EL (cell line): ENCODE data around the gene MCC.

Source experiments
- DNase-seq: peaks from one replicate; pipeline ENCODE4 v3.0.0-alpha.2; 2016

Gene MCC

DNA sequence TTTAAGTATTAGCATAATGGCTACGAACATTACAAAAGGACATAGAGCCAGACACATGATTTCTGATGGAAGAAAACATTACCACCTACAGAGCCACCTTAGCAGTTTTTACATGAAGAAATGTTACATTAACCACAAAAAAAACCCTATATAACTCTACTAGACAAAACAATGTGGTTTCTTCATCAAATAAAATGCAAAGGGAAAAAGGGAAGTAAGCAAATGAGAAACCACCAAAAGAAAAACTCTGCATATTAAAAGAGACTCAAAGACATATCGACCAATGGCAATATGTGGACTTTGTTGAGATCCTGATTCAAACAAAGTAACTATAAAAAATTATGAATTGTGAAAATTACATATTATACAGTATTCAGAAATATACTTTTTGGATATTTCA is 186.1 kb downstream of the MCC start:
- DNase-seq: no peak

DNA sequence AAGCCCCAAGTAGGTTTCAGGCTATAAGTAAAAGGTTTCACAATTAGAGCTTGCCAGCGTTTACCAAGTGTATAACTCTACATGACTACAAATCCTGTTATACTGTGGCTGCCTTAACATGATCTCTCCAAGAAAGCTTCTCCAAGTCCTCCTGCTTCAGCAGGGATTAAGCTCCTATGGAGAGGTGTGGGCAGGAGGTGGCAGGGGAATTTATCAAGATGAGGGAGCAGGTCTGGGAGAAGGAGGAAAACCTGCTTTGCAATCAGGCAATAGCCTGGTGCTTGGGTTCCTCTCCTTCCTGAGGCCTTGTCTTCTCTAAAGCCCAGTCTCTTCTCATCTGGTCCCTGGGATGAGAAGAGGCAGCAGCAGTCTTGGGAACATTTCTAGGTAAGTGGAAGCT is 188.7 kb downstream of the MCC start:
- DNase-seq: no peak

DNA sequence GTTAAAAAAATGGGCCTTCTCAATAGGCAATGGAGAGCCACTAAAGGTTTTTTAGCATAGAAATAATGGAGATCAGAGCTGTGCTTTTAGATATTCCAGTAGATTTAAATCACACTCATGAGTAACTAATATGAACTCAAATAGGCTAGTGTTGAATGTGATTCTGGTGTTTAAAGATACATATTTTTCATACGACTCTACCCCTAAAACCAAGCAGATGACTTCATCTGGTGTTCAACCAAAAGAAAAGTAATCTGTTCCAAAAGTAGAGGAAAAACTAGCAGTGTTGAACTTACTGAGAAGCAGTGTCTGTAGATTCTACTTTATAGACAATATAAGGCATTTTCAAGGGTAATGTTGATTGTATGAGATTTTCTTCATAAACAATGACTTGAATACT is 191.6 kb downstream of the MCC start:
- no peak for DNase-seq

DNA sequence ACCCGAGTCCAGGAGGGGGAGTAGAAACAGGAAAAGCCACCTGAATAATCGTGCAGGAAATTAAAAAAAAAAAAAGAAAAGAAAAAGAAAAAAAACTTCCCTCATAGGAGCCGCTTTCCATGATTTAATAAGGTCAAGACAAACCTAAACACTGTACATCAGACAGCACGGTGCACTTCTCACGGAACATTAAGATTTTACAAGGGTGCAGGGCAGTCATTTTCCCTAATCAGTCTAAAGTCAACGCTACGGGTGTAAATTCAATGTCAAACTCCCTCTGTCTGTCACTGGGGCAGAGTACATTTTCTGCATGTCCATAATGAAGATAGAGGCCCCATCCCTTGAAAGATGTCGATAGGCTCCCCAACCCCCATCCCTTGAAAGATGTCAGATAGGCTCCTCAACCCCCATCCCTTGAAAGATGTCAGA is 193.1 kb downstream of the MCC start:
- DNase-seq: no peak

DNA sequence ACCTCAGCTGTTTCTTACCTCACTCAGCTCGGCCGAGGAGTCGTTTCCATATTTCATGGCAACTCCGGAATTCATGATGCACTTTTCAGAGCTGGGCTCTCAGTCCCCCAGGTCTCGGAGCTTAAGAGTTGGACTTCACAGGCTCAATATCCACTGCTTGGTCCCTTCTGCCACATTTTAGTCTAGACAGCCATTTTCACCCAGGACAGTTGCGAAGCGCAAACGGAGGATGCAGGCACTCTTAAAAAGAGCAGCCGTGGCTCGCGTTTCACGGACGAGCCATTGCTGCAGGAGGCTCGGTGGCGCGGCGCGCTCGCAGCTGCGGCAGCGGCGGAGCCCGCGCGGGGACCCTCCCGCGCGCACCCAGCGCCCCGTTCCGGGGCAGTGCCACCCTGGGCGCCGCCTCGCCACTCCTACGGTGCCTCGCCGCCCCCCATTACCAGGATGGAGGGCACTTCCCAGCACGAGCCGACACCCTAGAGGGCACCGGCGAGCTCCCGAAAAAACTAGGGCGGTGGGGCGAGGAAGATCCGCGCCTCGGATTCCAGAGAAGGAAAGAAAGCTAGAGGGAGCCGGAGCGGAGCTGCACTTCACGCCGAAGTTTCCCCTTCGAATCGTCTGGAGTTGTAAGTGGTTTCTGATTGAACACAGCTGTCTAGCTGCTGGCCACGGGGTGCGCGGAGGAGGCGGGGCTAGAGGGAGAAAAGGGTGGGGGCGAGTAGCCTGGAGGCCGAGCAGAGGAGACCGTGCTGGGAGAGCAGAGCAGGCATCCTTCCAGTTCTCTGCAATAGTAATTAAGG is 193.7 kb downstream of the MCC start:
- DNase-seq: peak; percentile 82

DNA sequence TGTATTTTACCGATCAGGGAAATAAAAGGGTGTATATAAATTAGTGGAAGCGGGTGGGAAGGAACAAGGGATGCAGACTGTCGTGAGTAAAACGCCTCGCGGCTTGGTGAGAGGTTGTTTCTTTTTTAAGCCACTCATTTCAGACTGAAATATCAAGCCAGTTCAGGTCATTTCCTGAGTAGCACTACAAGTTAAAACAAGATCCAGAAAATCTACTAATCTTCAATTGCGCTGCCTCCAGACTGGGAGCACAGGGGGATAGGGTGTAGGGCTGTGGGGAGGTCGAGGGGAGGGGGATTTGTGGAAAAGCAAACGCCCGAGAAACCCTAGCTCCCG is 194.3 kb downstream of the MCC start:
- DNase-seq: peak; percentile 26

DNA sequence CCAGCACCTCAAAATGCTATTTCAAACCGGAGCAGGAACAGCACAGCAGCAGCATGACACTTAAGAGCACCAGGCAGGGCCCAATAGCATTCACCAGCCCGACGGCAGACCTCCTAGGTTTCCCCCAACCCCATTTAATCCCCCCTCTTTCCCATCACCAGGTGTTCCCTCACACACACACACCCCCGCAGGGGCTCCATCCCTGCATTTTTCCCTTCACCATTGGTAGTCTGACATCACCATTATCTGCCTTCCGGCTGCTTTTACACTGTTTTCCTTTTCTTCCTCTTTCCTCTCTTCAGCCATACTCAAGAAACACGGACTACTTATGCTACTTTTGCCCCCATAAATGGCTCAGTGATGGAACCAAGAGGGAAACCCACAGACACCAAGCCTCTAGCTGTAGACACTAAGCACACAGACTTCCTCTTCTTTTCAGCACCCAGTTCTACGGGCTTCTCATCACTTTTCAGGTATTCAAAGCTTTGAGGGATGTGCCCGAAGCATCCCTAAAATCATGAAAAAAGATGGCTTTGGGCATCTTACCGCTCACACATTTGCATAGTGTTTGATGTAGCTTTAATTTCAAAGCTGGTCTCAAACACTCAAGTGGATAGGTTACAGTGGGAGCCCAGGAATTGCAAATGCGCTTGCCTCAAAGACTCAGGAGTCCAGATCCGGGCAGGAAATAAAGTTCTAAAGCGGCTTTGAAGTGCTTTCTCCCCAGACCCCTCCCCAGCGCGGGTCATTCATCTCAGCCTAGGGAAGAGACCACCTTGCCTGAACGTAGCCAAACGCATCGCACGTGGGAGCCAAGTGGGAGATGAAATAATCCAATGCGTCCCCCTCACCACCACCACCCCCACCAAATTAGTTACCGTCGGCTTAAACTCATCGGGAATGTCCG is 194.9 kb downstream of the MCC start:
- no peak for DNase-seq

DNA sequence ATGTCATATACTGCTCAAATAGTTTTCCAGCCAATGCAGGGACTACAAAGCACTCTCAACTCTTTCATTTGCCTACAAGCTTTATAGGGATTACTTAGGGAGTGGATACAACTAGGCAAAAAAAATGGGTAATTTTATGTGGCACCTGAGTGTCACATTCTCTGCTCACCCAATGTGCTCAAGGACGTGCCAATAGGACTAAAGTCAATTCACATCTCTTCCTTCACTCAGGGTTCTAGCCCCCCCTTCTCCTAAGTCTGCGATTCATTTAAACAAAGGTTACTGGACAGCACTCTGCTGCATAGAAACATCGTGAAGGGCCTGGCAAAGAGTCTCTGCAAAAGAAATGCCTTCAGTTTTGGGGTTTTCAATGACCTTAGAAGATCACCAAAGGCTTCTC is 195.8 kb downstream of the MCC start:
- DNase-seq: no peak

DNA sequence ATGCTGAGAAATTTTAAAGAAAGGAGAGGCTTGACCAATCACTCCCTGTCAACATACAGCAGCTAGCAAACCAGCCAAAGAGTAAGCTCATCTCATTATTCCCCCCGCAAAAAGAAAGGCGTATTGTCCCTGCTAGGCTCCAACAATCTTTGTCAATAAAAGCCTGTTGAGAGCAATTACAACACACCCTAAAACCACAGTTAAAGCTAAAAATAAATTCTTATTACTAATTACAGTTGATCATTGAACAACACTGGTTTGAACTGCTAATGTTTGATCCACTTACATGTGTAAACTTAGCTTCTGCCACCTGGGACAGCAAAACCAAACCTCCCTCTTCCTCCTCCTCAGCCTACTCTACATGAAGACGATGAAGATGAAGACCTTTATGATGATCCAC is 204.7 kb downstream of the MCC start:
- DNase-seq: no peak

DNA sequence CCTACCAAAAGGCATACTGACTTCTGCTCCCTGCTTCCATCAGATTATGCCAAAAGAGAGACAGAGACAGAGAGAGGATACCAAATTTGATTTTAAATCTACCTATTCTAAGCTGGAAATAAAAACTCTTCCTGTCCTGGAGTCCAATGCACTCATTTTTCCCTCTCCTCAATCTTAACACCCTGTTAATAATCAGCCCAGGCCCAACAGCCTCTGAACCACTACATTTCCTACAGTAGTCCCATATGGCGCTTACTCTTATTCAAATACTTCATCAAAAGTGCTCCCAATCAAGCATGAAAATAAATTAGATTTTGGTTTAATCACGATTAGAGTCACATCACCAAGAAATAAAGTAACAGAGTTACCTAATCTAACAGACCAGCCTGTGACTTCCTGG is 205.8 kb downstream of the MCC start:
- DNase-seq: no peak

DNA sequence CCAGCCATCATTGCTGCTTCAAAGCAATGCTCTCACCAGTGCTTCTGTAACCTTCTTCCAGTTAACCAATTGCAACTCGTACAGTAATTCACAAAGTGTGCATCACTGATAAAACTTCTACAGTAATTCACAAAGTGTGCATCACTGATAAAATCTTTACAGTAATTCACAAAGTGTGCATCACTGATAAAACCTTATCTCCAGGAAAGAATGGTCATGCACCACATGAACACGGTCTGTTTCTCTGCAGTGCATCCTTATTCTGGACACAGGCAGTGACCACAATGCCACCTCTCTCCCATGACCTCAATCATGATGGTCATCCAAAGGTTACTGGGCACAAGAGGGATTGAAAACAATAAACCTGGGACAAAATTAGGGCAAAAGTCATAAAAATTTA is 207.1 kb downstream of the MCC start:
- DNase-seq: no peak

DNA sequence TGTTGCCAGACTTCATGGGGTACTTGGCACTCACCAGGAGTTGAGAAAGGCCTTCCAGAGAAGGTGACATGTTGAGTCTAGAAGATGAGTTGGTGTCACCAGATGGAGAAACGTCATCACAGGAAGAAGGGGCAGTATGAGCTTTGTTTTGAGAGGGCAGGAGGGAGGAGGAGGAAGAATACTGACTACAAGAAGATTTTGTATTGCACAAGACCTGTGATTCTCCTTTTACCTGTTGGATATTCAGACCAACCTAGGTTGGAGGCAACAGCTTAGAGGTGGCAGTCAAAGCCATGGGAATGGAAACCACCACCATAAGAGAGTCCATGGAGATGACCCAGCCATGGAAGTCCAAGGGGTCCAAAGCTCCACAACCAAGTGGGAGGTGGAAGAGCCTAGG is 207.7 kb downstream of the MCC start:
- no peak for DNase-seq

DNA sequence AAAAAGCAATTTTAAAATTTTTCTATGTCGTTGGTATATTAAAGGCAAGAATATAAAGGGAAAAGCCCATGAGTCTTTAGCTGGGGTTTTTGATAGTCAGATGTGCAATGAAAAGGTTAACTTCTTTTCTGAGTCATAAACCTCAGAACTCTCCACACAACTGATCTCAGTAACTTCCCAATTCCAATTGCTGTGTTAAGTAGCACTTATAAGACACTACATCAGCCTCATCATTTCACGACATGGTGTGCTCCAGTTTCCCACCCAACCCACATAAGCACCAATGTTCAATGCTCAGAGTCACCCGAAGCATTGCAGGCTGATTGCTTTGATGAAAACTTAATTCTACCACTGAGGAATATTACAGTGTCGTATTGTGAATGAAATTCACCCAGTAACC is 209.3 kb downstream of the MCC start:
- no peak for DNase-seq

DNA sequence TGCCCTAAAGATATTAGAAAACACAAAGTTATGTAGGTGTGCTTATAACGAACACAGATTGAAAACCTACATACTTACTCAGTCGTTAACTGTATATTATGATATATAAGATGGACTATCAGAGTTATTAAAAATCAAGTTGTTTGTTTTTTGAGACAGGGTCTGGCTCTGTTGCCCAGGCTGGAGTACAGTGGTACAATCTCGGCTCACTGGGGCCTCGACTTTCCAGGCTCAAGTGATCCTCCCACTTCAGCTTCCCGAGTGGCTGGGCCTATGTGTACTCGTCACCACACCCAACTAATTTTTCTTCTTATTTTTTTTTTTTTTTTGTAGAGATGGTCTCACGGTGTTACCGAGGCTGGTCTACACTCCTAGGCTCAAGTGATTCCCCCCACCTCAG is 211.8 kb downstream of the MCC start:
- no peak for DNase-seq

DNA sequence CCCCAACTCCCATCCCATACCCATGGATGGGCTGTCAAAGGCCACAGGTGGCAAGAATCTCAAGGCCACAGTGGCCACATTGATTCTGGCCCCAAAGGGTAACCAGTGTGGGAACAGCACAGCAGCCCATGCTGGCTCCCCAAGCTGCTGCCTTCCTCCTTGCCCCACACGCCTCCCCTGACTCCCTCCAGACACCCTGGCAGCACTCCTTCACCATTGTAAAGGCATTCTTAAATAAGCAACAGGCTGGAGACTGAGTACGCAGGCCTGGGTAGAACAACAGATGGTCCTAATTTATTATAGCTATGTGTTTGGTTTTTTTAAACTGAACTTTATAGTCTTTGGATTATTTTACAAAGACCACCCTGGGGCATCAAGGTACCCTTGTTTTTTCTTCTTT is 212.3 kb downstream of the MCC start:
- DNase-seq: no peak

DNA sequence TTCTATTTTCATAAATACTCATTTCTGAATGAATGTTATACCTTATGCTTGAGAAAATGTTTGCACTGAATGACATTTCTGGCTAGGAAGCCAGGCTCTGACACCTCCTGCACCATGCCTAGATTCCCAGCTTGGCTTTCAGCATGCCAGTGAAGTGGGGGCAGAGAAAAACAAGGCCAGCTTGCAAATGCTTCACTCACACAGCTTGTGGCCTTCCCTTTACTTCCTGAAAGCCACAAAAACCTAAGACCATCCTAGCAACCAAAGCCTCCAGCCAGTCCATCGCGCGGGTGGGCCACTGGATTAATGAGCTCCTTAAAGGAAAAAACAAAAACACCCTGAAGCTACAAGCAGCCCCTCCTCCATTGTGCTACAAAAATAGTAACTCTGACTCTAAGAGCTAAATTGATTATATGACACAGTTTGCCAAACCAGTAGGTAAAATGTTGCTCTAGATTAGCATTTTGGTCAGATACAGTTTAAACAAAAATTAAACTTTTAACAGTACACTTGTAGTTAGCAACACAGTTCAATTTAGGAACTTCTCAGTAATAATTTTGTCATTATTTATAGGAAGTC is 213.3 kb downstream of the MCC start:
- no peak for DNase-seq

DNA sequence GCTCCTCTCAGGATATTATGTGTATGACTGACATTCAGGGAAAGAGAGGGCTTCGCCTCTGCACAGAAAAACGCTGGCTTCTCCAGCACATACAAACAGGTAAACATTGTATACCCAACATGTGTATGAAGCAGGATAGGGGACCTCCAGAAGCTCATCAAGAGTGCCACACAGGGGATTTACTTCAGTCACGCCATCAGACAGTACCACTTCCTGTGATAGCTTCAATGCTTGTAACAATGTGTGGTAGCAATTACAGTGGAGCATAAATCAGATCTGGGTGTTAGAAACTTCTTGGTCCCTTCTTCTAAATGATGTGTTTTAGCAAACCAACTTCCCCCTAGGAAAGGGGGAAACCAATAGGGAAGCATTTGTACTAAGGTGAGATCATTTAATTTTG is 214.3 kb downstream of the MCC start:
- no peak for DNase-seq

DNA sequence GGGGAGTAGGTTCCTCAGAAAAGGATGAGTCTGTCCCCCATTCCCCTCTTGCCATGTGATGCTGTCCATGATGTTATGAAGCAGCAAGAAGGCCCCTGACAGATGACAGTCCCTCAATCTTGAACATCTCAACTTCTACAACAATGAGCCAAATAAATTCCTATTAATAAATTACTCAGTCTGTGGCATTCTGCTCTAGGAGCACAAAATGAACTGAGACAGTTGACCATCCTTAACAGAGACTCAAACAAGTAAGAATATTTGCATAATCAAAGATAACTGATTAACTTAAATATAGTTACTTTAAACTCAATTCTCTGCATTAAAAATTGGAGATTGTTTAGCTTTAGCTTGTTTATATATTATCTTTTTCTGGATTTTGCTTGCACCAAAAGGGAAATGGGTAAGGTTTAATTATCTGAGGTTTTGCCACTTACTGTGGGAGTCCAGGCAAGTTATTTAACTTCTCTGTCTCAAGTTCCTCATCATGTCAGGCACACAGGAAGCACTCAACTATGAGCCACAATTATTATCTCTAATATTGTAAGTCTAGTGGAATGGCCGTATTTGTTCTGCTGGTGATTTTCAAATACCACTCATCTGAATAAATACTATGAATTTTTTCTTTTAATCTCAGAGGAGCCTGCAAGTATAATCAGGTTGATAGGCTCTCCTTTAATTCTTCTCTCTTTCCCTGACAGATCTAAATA is 216.4 kb downstream of the MCC start:
- no peak for DNase-seq

DNA sequence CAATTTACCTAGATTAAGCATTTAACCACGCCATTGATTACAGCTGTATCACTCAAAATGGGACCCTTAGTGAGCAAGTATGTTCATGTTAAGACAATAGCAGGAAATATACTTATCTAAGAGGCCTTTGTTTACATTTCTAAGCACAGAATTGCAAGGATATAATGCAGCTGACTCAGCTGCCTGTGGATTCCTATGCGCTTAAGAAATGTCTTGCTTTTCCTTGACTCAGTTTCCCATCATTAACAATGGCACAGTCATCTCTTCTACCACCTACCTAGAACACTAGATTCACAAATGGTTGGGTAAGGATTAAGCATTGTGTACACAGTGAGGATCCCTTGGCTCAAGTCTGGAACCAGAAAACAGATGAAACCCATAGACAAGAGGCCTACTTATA is 217.2 kb downstream of the MCC start:
- no peak for DNase-seq

DNA sequence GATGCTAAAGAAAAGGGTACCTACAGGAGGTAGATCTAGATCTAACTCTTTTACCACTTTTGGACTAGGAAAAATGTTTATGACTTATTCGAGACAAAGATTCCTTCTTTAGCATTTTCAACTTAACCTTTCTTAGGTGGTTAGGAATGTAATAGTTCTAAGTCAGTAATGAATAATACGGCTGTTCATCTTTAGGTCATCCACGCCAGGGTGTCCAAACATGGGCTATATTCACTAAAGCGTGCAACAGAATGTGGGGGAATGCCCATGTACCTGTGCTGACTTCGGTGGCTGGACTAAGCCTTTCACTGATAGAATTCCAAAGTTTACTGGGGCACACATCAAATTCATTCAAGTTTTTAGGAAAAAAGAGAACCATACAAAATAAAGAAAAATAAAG is 218.2 kb downstream of the MCC start:
- DNase-seq: no peak

DNA sequence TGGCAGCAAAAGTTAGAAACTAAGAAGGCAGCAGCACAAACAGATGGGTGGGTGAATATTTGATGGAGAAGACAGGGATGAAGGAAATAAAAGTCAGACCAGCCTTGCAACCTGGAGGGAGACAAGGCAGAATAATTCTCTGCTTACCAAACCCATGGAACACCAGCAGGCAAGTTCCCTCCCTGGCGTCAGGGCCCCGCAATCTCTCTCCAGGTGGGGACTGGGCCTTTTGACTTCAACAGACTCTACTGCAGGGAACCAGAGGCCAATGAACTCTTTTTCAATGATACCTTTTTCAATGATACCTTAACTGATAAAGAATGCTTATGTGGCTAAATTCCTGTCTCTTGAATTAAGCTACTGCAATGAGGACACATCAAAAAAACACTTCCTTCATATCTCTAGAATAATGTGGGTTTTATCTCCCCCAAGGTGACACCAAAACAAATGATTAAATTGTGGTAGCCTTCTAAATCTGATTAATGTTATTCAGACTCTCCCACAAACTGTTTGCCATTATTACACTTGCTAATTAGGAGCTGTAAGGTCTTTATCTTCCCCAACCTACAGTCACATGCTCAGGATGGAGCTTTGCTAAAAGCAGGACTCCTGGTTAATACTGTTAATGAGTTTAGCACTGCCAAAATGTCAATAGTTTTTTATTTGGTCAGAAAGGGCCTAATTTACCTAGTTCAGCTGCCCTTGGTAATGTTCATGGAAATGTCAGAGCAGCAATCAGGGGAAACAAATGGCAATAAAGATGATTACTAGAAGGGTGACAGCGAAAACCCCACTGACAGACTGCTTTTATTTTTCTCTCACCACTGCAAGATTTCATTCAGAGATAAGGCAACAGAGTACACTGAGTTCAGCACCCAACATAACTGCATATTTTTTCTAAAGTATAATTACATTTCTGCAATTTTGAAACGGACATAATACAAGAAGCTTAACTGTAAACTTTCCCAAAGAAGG is 218.9 kb downstream of the MCC start:
- DNase-seq: no peak

DNA sequence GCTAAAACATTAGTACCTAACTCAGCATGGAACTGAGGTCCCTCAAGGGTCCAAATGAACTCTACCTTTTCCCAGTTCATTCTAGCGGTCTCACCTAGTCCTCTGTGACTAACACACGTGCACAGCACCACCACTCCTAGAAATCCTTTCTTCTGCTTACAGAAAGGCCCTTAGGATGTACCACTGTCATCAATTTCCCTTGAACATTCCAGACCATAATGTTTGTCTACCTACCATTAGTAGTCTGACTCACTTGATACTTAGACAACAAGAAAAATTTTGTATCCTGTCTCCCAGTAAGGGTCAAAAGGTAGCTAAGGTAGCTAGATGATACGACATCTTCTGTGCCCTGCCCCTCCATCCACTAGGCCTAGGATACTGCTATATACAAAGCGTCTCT is 220.0 kb downstream of the MCC start:
- DNase-seq: no peak
